Measurements from ENCODE around the gene FEM1B.

GRCh38 chr15:68289057-68289456 lies 11.5 kb downstream of the FEM1B start:
- no peak for TF ChIP-seq ESRRG (CRISPR knock-in tag; IDR thresholded peaks at IDR 0.05)
- no peak for TF ChIP-seq RARB (CRISPR knock-in tag; IDR thresholded peaks at IDR 0.05)
- no peak for TF ChIP-seq SNAI2 (CRISPR knock-in tag; IDR thresholded peaks at IDR 0.05)
- TF ChIP-seq PATZ1 (CRISPR knock-in tag; IDR thresholded peaks at IDR 0.05; ENCODE audit: borderline replicate concordance), result no peak
- TF ChIP-seq ARNTL (CRISPR knock-in tag; IDR thresholded peaks at IDR 0.05; ENCODE audit: borderline replicate concordance, low read depth), result no peak
- TF ChIP-seq CREB5 (CRISPR knock-in tag; IDR thresholded peaks at IDR 0.05; ENCODE audit: low read depth), result no peak
- TF ChIP-seq ZNF8 (CRISPR knock-in tag; IDR thresholded peaks at IDR 0.05), result no peak
- TF ChIP-seq ZFP30 (CRISPR knock-in tag; IDR thresholded peaks at IDR 0.05), result no peak
- TF ChIP-seq PPARA (CRISPR knock-in tag; IDR thresholded peaks at IDR 0.05; ENCODE audit: borderline replicate concordance), result no peak
- TF ChIP-seq TCF4 (CRISPR knock-in tag; IDR thresholded peaks at IDR 0.05; ENCODE audit: borderline replicate concordance), result no peak
- no peak for TF ChIP-seq TOX (CRISPR knock-in tag; IDR thresholded peaks at IDR 0.05; ENCODE audit: borderline replicate concordance)
- TF ChIP-seq CSDC2 (CRISPR knock-in tag; IDR thresholded peaks at IDR 0.05), result no peak

Data from SK-N-SH treated with all-trans-retinoic acid at 6 μM for 48 hours (cell line).